Endodermal cell (in vitro differentiated cells): ENCODE data around the gene NLRP12. TPM values are rescaled to one million over a fixed set of nuclear protein-coding genes. Genes with fewer than 3 reads are reported as not detected.

Experiments used
- DNase-seq: peaks from one replicate; pipeline ENCODE4 v3.0.0-alpha.2; 2017
- H3K27ac ChIP-seq: 2 replicates; pipeline ENCODE4 v1.5.1; 2013; ENCODE audit warnings: mild to moderate bottlenecking, low read depth, low read length, moderate library complexity
- H3K27me3 ChIP-seq: 2 replicates; pipeline ENCODE4 v1.6.1; 2013; ENCODE audit warnings: mild to moderate bottlenecking, low read length, moderate library complexity; ENCODE audit not compliant: insufficient read depth, control insufficient read depth, poor library complexity, severe bottlenecking
- H3K36me3 ChIP-seq: 2 replicates; pipeline ENCODE4 v1.7.0; 2013; ENCODE audit warnings: mild to moderate bottlenecking, low read length, moderate library complexity; ENCODE audit not compliant: control insufficient read depth, insufficient read depth
- H3K4me1 ChIP-seq: one replicate; pipeline ENCODE4 v1.7.0; 2013; ENCODE audit warnings: low read length; ENCODE audit not compliant: control insufficient read depth, insufficient read depth
- H3K4me3 ChIP-seq: 2 replicates; pipeline ENCODE4 v1.5.1; 2013; ENCODE audit warnings: mild to moderate bottlenecking, low read length, moderate library complexity
- H3K9ac ChIP-seq: 2 replicates; pipeline ENCODE4 v1.6.1; 2013; ENCODE audit warnings: mild to moderate bottlenecking, low read length, moderate library complexity; ENCODE audit not compliant: poor library complexity, severe bottlenecking; ENCODE audit errors: extremely low read depth
- H3K9me3 ChIP-seq: 2 replicates; pipeline ENCODE4 v1.6.1; 2013; ENCODE audit warnings: mild to moderate bottlenecking, low read length, moderate library complexity; ENCODE audit not compliant: control insufficient read depth
- H3K27ac Mint-ChIP-seq: 2 replicates; pipeline ENCODE4 v1.8.0; 2020; ENCODE audit warnings: mixed read lengths
- H3K27me3 Mint-ChIP-seq: 2 replicates; pipeline ENCODE4 v1.8.0; 2021; ENCODE audit warnings: mild to moderate bottlenecking, mixed read lengths; ENCODE audit not compliant: insufficient read depth
- H3K36me3 Mint-ChIP-seq: 2 replicates; pipeline ENCODE4 v1.8.0; 2020; ENCODE audit warnings: low read depth, mixed read lengths
- H3K4me1 Mint-ChIP-seq: 2 replicates; pipeline ENCODE4 v1.8.0; 2020; ENCODE audit warnings: mixed read lengths
- H3K4me3 Mint-ChIP-seq: 2 replicates; pipeline ENCODE4 v1.8.0; 2020; ENCODE audit warnings: mild to moderate bottlenecking, moderate library complexity, mixed read lengths
- H3K9me3 Mint-ChIP-seq: 2 replicates; pipeline ENCODE4 v1.8.0; 2020; ENCODE audit warnings: mild to moderate bottlenecking, mixed read lengths
- CTCF ChIP-seq: fragments of 200-600 bp; sonication (generic); conservative IDR thresholded peaks from 2 replicates; pipeline ENCODE4 v1.5.0; 2021; ENCODE audit warnings: antibody characterized with exemption, mild to moderate bottlenecking
- WGBS, 2 experiments: methylation state at CpG; one replicate each; pipeline versions ENCODE4 v1.1.5 to v1.1.7; 2013; ENCODE audit warnings: missing lambda C conversion rate in 2 of 2, mixed read lengths in 1 of 2; ENCODE audit not compliant: insufficient coverage in 1 of 2, insufficient read length in 1 of 2; 5-methylcytosine and 5-hydroxymethylcytosine counted together
- total RNA-seq, 2 donors: library from RNA; stranded (reverse); fragmentation: NEBNext Ultra II Directional in 1 of 2; extraction: Animal tissue kit (Norgen Biotek cat#: 25700) in 1 of 2; gene quantifications; 2 replicates in 1 of 2; 3 replicates in 1 of 2; pipeline ENCODE4 v1.2.1, GENCODE V29; 2021

Gene NLRP12
- total RNA-seq, 2 donors from 2014 or later = 0.20 to 2.6 TPM

- peak overlapping the region; percentile 99 for H3K9ac ChIP-seq
- H3K4me1 ChIP-seq = no peaks in the 10 kb centered on the region
- peaks cover 9% of the 10 kb centered on the region for H3K36me3 ChIP-seq
- H3K4me3 ChIP-seq = peak overlapping the region; percentile 84
- Mint-ChIP-seq H3K4me3 (peak overlapping the region; percentile 98), H3K4me1 (peaks cover 17% of the 10 kb centered on the region), H3K27ac (peak overlapping the region; percentile 99), H3K9me3 (no peaks in the 10 kb centered on the region), H3K36me3 (peaks cover 9% of the 10 kb centered on the region), H3K27me3 (peaks cover 6% of the 10 kb centered on the region)
- peak; percentile 87 for DNase-seq
- peak overlapping the region; percentile 100 for H3K27ac ChIP-seq
- no peaks in the 10 kb centered on the region for H3K9me3 ChIP-seq
- no peak for TF ChIP-seq CTCF
- WGBS, 2 experiments = 0 to 5% methylated on average over 17 to 50 of the region's 50 CpGs
- no peaks in the 10 kb centered on the region for H3K27me3 ChIP-seq
These were observed 42.1 kb upstream of the NLRP12 start for GRCh38 chr19:53865918-53866864.

GRCh38 chr19:53865523-53865917 is 41.4 kb upstream of the NLRP12 start:
- peaks cover 6% of the 10 kb centered on the region for H3K27me3 Mint-ChIP-seq
- Histone ChIP-seq H3K27ac (peak overlapping the region; percentile 100), H3K27me3 (no peaks in the 10 kb centered on the region), H3K4me3 (peak overlapping the region; percentile 84), H3K36me3 (peaks cover 3% of the 10 kb centered on the region), H3K9me3 (no peaks in the 10 kb centered on the region), H3K9ac (peak overlapping the region; percentile 99), H3K4me1 (no peaks in the 10 kb centered on the region)
- TF ChIP-seq CTCF = no peak
- H3K4me1 Mint-ChIP-seq = peaks cover 15% of the 10 kb centered on the region
- DNase-seq = no peak
- H3K36me3 Mint-ChIP-seq = peaks cover 2% of the 10 kb centered on the region
- H3K9me3 Mint-ChIP-seq = no peaks in the 10 kb centered on the region
- peak overlapping the region; percentile 98 for H3K4me3 Mint-ChIP-seq
- 78 to 87% methylated on average over 8 to 9 of the region's 9 CpGs for WGBS, 2 experiments
- peak overlapping the region; percentile 84 for H3K27ac Mint-ChIP-seq

GRCh38 chr19:53864308-53864836 is 40.3 kb upstream of the NLRP12 start:
- H3K4me1 Mint-ChIP-seq = peaks cover 13% of the 10 kb centered on the region

More at GRCh38 chr19:53864308-53864836, 40.3 kb upstream of the NLRP12 start:
- Histone ChIP-seq H3K4me1 (no peaks in the 10 kb centered on the region), H3K27ac (no peak overlapping the region), H3K36me3 (no peaks in the 10 kb centered on the region), H3K27me3 (no peaks in the 10 kb centered on the region), H3K4me3 (no peak overlapping the region), H3K9me3 (no peaks in the 10 kb centered on the region), H3K9ac (no peak overlapping the region)
- no peak overlapping the region for H3K27ac Mint-ChIP-seq
- no peak for TF ChIP-seq CTCF
- no peaks in the 10 kb centered on the region for H3K36me3 Mint-ChIP-seq
- no peak for DNase-seq
- H3K9me3 Mint-ChIP-seq = no peaks in the 10 kb centered on the region
- H3K4me3 Mint-ChIP-seq = no peak overlapping the region
- H3K27me3 Mint-ChIP-seq = peaks cover 6% of the 10 kb centered on the region
- 91 to 97% methylated on average over 6 of the region's 6 CpGs for WGBS, 2 experiments
